Heart left ventricle (tissue), 16 donors: ENCODE measurements around the gene SLC12A5. TPM values are rescaled to one million over a fixed set of nuclear protein-coding genes. Genes with fewer than 3 reads are reported as not detected.

Experiments
- ATAC-seq, 4 donors: fragments of 200-7000 bp; cut with Tn5 transposase; one replicate each; pipeline ENCODE4 v1.9.1; 2020 to 2022; ENCODE audit warnings: moderate library complexity in 4 of 4, mild to moderate bottlenecking in 3 of 4, moderate number of reproducible peaks in 1 of 4
- DNase-seq, 5 donors: peaks; one replicate each; pipeline ENCODE4 v3.0.0-alpha.2; 2020
- H3K27ac ChIP-seq, 12 donors: fragments of 200-600 bp; sonication (generic) in 4 of 12; one replicate each; pipeline versions ENCODE4 v1.5.0 to v1.8.0; 2016 to 2022; ENCODE audit warnings: mild to moderate bottlenecking in 2 of 12
- H3K27me3 ChIP-seq, 9 donors: fragments of 200-600 bp; sonication (generic) in 2 of 9; one replicate each; pipeline versions ENCODE4 v1.5.1 to v1.8.0; 2016 to 2022; ENCODE audit warnings: mild to moderate bottlenecking in 3 of 9
- H3K36me3 ChIP-seq, 9 donors: fragments of 200-600 bp; sonication (generic) in 2 of 9; one replicate each; pipeline versions ENCODE4 v1.5.0 to v1.8.0; 2018 to 2022; ENCODE audit warnings: mild to moderate bottlenecking in 2 of 9
- H3K4me1 ChIP-seq, 12 donors: fragments of 200-600 bp; sonication (generic) in 4 of 12; one replicate each; pipeline versions ENCODE4 v1.5.0 to v1.8.0; 2016 to 2022; ENCODE audit warnings: mild to moderate bottlenecking in 3 of 12
- H3K4me3 ChIP-seq, 12 donors: fragments of 200-600 bp; sonication (generic) in 4 of 12; one replicate each; pipeline versions ENCODE4 v1.5.0 to v1.8.0; 2017 to 2022; ENCODE audit warnings: mild to moderate bottlenecking in 9 of 12, moderate library complexity in 4 of 12
- H3K9me3 ChIP-seq, 12 donors: fragments of 200-600 bp; sonication (generic) in 4 of 12; one replicate each; pipeline versions ENCODE4 v1.5.0 to v1.8.0; 2016 to 2022; ENCODE audit warnings: mild to moderate bottlenecking in 1 of 12
- CTCF ChIP-seq, 12 donors: fragments of 200-600 bp; sonication (generic) in 4 of 12; IDR thresholded peaks; one replicate each; pipeline versions ENCODE4 v1.5.0 to v1.8.0; 2018 to 2022; ENCODE audit warnings: antibody characterized with exemption in 12 of 12, mild to moderate bottlenecking in 5 of 12
- POLR2A ChIP-seq, 2 donors: fragments of 450-650 bp; IDR thresholded peaks; one replicate each; pipeline ENCODE4 v1.6.1; 2017; ENCODE audit warnings: antibody characterized with exemption in 2 of 2, mild to moderate bottlenecking in 2 of 2, moderate library complexity in 2 of 2
- WGBS, 4 donors: extraction: QIAGEN DNeasy Blood & Tissue Kit in 2 of 4; methylation state at CpG; one replicate each; pipeline versions ENCODE4 v1.1.5 to v1.1.7; 2013 to 2018; 5-methylcytosine and 5-hydroxymethylcytosine counted together
- intact Hi-C, 10 donors: fragments of 100-400 bp; cut with DNase I; formaldehyde crosslinking; loops; one replicate each; pipeline versions ENCODE4 v1.11.1 to v1.14.2; 2022
- polyA plus RNA-seq, 2 donors: library from polyadenylated mRNA; stranded (reverse); fragments of 200-250 nt; gene quantifications; one replicate each; pipeline ENCODE4 v1.2.3, GENCODE V29; 2013
- total RNA-seq, 9 donors: library from RNA; depleted of rRNA in 2 of 9; stranded (reverse); fragments of >200 nt in 2 of 9; fragmentation: NEBNext Ultra II Directional in 3 of 9; extraction: Animal tissue kit (Norgen Biotek cat#: 25700) in 3 of 9; gene quantifications; one replicate each; pipeline versions ENCODE4 v1.1.0 to v1.2.4, GENCODE V29; 2016 to 2023
- donor health status: ischemic (EF 13 %, LVEDD 7.1; RV severe dilation, severe dysfunction).
- donor health status: healthy with polysubstance abuse.
- donor health status: DM: no; HTN: yes; CAD: no.
- donor health status: DM: no; HTN: no; CAD: no.
- donor health status: ischemic (EF 25% LVEDD 6.9; RV normal size, moderate dysfunction).
- donor health status: ischemic (EF 25% LVEDD 5.7; RV mildly dilated, moderate dysfunction).
- donor health status: healthy.
- donor health status: DM: yes; HTN: yes; CAD: no.
- donor health status: ischemic (EF 35%, LVEDD 5.7; RV mildly dilated, moderate dysfunction).
- donor health status: nonischemic (EF 11% LVEDD 7.7; RV severe dilation, severe dysfunction).
- donor health status: DM: yes; HTN: yes; CAD: no.
- donor health status: PGD.
- donor health status: ischemic (EF 29% LVEDD 5.4; RV normal size, mild dysfunction).
- donor health status: nonischemic (EF 23%, LVEDD 6.1; RV moderate dilation, normal function).

The SLC12A5 gene
- total and polyA plus RNA-seq, 11 donors = 0.73 to 1.7 (median 1.2) TPM; not detected in 8

GRCh38 chr20:46044896-46045295 lies 15.9 kb downstream of the SLC12A5 start:
- H3K27ac ChIP-seq = no peak overlapping the region
- H3K27me3 ChIP-seq = peaks cover 0 to 74% (median 10%) of the 10 kb centered on the region in 9 donors
- 74 to 83% (median 80%) methylated on average over 6 of the region's 6 CpGs for WGBS, 4 donors
- DNase-seq = no peak
- intact Hi-C loops = loop anchor here in 1 of 10 donors (5.0 kb wide), 1 partner anchor 48 kb away; no protein-coding TSS in a partner anchor
- TF ChIP-seq CTCF (IDR thresholded peaks at IDR 0.05) = no peak
- no peak for TF ChIP-seq POLR2A (IDR thresholded peaks at IDR 0.05)
- no peak for ATAC-seq
- no peak overlapping the region for H3K4me3 ChIP-seq
- H3K9me3 ChIP-seq = no peaks in the 10 kb centered on the region
- H3K4me1 ChIP-seq = no peaks in the 10 kb centered on the region
- no peaks in the 10 kb centered on the region for H3K36me3 ChIP-seq

GRCh38 chr20:46046588-46047310 lies 17.7 kb downstream of the SLC12A5 start:
- intact Hi-C loops = loop anchor here in 1 of 10 donors (5.0 kb wide), 1 partner anchor 49 kb away; no protein-coding TSS in a partner anchor
- Histone ChIP-seq H3K27ac (no peak overlapping the region), H3K9me3 (no peaks in the 10 kb centered on the region), H3K36me3 (no peaks in the 10 kb centered on the region), H3K4me1 (no peaks in the 10 kb centered on the region), H3K27me3 (peaks cover 0 to 70% (median 5%) of the 10 kb centered on the region in 9 donors), H3K4me3 (no peak overlapping the region)
- DNase-seq (no peak), ATAC-seq (no peak)
- no peak for TF ChIP-seq CTCF (IDR thresholded peaks at IDR 0.05)
- no peak for TF ChIP-seq POLR2A (IDR thresholded peaks at IDR 0.05)
- 76 to 84% (median 80%) methylated on average over 8 of the region's 8 CpGs for WGBS, 4 donors

GRCh38 chr20:46047821-46048220 lies 18.8 kb downstream of the SLC12A5 start:
- no peak for DNase-seq
- 65 to 75% (median 69%) methylated on average over 8 of the region's 8 CpGs for WGBS, 4 donors

More at GRCh38 chr20:46047821-46048220, 18.8 kb downstream of the SLC12A5 start:
- Histone ChIP-seq H3K36me3 (no peaks in the 10 kb centered on the region), H3K4me1 (no peaks in the 10 kb centered on the region), H3K27me3 (peaks cover 0 to 65% (median 5%) of the 10 kb centered on the region in 9 donors), H3K9me3 (no peaks in the 10 kb centered on the region), H3K4me3 (no peak overlapping the region), H3K27ac (no peak overlapping the region)
- no peak for ATAC-seq
- intact Hi-C loops = loop anchor here in 1 of 10 donors (5.0 kb wide), 1 partner anchor 51 kb away; no protein-coding TSS in a partner anchor
- no peak for TF ChIP-seq CTCF (IDR thresholded peaks at IDR 0.05)
- TF ChIP-seq POLR2A (IDR thresholded peaks at IDR 0.05) = no peak
